Neuron (in vitro differentiated cells): Measurements from ENCODE around the gene FIZ1.

Experiments
- H2AFZ ChIP-seq: one replicate; pipeline ENCODE4 v1.6.1; 2013; ENCODE audit warnings: low read depth, mild to moderate bottlenecking, inconsistent platforms, low read length, moderate library complexity
- H3K27me3 ChIP-seq: one replicate; pipeline ENCODE4 v1.6.1; 2013; ENCODE audit warnings: low read length; ENCODE audit not compliant: insufficient read depth
- H3K36me3 ChIP-seq: one replicate; pipeline ENCODE4 v1.6.1; 2013; ENCODE audit warnings: low read length; ENCODE audit not compliant: insufficient read depth
- H3K4me1 ChIP-seq: one replicate; pipeline ENCODE4 v1.6.1; 2013; ENCODE audit warnings: low read length; ENCODE audit not compliant: insufficient read depth
- H3K4me3 ChIP-seq: 2 replicates; pipeline ENCODE4 v1.5.1; 2013; ENCODE audit warnings: mild to moderate bottlenecking, low read length, moderate library complexity
- H3K9me3 ChIP-seq: one replicate; pipeline ENCODE4 v1.6.1; 2013; ENCODE audit warnings: low read length

The FIZ1 gene

DNA sequence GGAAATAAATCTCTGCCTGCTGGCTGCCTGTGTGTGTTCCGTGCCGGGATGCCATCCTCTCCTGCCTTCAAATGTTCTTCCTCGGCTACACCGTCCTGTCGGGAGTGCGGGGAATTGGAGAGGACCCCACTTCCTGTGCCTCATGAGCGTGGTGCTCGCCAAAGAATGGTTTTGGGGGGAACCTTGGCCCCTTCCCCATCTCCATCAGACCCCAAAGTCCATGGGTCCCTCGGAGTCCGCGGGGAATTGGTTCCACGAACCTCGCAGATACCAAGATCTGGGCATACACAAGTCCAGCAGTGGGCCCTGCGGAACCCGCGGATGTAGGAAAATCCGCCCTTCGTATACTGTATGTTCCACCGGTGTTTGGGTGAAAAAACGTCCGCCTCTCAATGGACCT is 3.8 kb upstream of the FIZ1 start:
- Histone ChIP-seq H3K4me3 (no peak overlapping the region), H3K4me1 (peaks cover 24% of the 10 kb centered on the region), H3K27me3 (no peaks in the 10 kb centered on the region), H3K9me3 (no peaks in the 10 kb centered on the region), H2AFZ (no peak overlapping the region), H3K36me3 (peaks cover 11% of the 10 kb centered on the region)

DNA sequence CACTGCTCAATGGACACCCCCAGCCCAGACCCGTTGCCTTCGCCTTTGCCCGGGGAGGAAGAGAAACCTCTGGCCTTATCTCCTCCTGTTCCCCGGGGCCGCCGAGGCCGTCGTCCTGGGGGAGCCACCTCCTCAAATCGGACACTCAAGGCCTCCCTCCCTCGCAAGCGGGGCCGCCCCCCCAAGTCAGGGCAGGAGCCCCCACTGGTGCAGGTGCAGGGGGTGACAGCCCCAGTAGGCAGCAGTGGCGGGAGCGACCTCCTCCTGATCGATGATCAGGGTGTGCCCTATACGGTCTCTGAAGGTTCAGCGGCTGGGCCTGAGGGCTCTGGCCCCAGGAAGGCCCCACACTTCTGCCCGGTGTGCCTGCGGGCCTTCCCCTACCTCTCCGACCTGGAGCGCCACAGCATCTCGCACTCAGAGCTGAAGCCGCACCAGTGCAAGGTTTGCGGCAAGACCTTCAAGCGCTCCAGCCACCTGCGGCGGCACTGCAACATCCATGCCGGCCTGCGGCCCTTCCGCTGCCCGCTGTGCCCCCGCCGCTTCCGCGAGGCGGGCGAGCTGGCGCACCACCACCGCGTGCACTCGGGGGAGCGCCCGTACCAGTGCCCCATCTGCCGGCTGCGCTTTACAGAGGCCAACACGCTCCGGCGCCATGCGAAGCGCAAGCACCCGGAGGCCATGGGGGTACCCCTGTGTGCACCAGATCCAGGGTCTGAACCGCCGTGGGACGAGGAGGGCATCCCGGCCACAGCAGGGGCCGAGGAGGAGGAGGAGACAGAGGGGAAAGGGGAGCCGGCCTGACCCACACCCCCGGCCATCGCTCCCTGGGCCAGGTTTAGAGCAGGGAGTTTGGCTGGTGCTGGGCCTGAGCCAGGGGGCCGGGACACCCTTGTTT is 3.0 kb upstream of the FIZ1 start:
- no peaks in the 10 kb centered on the region for H3K27me3 ChIP-seq
- H2AFZ ChIP-seq: no peak overlapping the region
- no peak overlapping the region for H3K4me3 ChIP-seq
- no peaks in the 10 kb centered on the region for H3K9me3 ChIP-seq
- peaks cover 24% of the 10 kb centered on the region for H3K4me1 ChIP-seq
- H3K36me3 ChIP-seq: peaks cover 9% of the 10 kb centered on the region

DNA sequence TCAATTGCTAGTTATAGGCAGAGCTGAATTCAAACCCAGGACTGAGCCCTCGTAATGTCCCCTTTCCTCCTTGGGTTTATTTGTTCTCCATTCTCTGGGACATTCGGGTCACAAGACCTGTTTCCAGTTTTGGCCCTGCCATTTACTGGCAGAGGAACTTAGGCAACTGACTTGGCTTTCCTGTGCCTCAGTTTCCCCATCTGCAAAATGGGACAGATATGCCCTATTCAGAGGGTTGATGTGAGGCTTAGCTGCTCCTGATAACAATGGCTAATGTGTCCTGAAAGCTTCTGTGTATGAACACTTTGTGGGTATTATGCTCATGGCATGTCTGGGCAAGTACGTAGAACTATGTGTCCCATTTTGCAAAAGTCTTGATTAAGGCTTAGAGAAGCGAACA is 1.8 kb upstream of the FIZ1 start:
- Histone ChIP-seq H3K27me3 (no peaks in the 10 kb centered on the region), H3K4me1 (peaks cover 18% of the 10 kb centered on the region), H3K4me3 (peak overlapping the region; percentile 58), H3K9me3 (peaks cover 4% of the 10 kb centered on the region), H3K36me3 (peaks cover 13% of the 10 kb centered on the region), H2AFZ (no peak overlapping the region)

DNA sequence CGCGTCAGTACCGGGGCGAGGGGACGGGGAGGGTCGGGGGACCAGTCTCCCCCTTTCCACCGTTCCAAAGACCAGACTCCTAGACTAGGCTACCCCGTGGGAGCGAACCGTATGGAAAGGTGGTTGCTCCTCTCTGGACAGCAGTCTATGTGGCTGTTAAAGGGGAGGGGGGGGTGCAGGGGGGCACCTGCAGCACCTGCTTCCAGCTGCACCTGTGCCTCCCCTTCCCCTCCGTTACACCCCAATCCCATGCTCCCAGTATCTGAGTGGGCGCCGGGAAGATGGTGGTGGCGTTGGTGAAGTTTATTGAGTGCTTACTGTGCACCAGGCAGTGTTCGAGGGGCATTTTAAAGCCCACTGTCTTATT is 1.3 kb upstream of the FIZ1 start:
- no peaks in the 10 kb centered on the region for H3K27me3 ChIP-seq
- peaks cover 6% of the 10 kb centered on the region for H3K9me3 ChIP-seq
- H3K36me3 ChIP-seq: peaks cover 17% of the 10 kb centered on the region
- H3K4me3 ChIP-seq: peak overlapping the region; percentile 58
- peaks cover 15% of the 10 kb centered on the region for H3K4me1 ChIP-seq
- H2AFZ ChIP-seq: no peak overlapping the region

DNA sequence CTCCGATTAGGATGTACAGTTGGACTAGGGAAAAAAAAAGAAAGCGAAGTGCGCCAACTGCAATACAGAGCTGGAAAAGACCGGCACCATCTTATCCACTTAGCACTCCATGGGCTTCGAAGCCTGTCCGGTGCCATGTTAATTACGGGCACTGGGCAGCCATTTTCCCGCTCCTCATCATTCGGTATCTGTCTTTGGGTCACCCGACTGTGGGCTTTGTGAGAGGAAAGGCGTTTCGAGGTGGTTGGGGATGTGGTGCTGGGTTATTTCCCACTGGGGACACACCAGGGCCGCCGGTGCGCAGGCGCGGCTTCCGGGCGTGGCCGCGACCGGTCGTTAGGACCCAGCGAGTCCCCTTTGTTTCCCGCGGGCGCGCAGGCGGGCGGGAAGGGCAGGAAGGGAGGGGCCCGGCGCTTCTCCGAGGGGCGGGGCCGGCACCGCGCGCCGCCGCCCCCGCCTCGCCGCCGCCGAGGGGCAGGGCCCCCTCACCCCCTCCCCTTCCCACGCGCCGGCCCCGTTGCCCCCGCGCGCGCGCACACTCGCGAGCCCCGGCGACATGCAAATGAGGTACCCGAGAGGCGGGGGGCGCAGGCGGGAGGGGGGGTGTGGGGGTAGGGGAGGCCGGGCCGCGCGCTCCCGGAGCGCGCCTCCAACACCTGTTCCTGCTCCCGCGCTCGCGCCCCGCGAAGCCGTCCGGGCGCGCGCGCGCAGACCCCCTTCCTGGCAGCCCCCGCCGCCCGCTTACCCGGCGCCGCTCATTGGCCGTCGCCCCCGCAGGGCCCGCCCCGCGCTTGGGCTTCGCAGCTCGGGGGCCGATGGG is 735 bp upstream of the FIZ1 start, which contains the start of gene ZNF524:
ZNF524 (plus strand) TSS at position 447 of the 820 bp plus-strand sequence. CDS start 1,825 bp downstream, outside the sequence.
- peaks cover 15% of the 10 kb centered on the region for H3K4me1 ChIP-seq
- H3K36me3 ChIP-seq: peaks cover 23% of the 10 kb centered on the region
- H3K27me3 ChIP-seq: no peaks in the 10 kb centered on the region
- peaks cover 6% of the 10 kb centered on the region for H3K9me3 ChIP-seq
- H2AFZ ChIP-seq: peak within 1 kb of the TSS; percentile 49
- peak within 1 kb of the TSS; percentile 81 for H3K4me3 ChIP-seq

DNA sequence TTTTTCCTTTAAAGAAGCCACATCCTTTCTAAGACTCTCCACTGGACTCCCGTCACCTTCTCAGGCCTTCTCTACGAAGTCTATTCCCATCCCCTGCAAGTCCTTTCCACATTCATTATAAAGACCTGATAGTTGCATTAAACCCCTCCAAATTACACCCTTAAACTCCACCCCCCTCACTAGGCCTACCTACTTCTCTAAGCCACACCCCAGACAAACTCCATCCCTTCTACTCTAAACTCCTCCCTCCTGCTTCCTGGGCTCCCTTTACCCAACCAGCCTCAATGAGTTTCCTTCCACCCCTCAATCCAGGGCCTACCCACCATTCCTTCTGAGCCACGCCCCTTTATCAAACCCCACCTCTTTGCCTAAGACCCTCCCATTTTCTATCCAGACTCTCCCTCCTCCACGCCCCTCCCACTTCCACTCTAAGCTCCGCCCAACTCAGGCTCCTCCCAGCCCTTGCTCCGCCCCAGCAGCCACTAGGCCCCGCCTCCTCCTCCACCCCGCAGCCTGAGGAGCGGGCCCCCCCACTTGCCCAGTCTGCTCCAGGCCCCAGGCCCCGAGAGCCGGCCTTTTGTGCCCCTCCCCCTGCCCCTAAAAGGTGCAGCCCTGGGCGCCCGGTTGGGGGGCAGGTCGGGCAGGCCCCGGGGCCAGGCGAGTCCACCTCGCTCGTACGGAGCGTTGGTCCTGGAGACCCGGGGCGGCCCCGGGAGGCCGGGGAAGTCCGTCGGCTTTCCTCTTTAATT is 424 bp downstream of the FIZ1 start:
- H3K27me3 ChIP-seq: no peaks in the 10 kb centered on the region
- H3K4me3 ChIP-seq: peak overlapping the region; percentile 81
- peaks cover 10% of the 10 kb centered on the region for H3K4me1 ChIP-seq
- H2AFZ ChIP-seq: peak overlapping the region; percentile 49
- H3K9me3 ChIP-seq: peaks cover 6% of the 10 kb centered on the region
- H3K36me3 ChIP-seq: peaks cover 31% of the 10 kb centered on the region

DNA sequence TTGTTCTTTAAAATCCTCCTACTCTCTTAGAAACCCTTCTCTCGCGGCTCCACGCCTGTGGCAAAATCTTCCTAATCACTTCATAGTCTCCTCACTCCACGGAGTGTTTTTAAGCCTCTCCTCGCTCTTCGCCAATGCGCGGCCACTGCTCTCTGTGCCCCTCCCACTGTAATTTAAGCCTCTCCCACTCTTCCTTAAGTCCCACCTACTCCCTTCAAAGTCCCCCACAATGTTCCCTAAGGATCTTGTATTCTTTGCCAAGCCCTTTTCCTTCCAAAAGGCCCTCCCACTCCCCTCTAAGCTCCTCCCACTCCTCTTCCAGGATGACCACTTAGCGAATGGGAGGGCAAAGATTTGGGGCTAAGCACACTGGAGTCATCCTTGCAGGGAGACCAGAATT is 1.3 kb downstream of the FIZ1 start:
- H3K4me1 ChIP-seq: peaks cover 10% of the 10 kb centered on the region
- no peaks in the 10 kb centered on the region for H3K27me3 ChIP-seq
- H3K36me3 ChIP-seq: peaks cover 37% of the 10 kb centered on the region
- H2AFZ ChIP-seq: no peak overlapping the region
- H3K4me3 ChIP-seq: peak overlapping the region; percentile 81
- H3K9me3 ChIP-seq: peaks cover 6% of the 10 kb centered on the region

DNA sequence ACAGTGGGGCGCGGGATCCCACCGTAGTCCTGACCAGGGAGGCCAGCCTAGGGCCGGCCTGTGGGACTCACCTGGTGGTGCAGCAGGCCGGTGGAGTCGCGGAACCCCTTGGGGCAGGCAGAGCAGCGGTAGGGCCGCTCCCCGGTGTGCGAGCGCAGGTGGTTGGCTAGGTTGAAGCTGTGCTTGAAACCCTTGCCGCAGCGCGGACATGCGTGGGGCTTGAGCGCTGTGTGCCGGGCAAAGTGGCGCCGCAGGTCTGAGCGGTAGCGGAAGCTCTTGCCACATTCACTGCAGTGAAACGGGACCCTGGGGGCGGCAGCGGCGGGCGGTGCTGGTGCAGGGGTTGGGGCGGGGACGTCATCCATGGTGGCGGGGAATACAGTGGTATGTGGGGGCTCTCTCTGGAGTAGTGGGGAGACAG is 1.8 kb downstream of the FIZ1 start:
- no peak overlapping the region for H3K4me3 ChIP-seq
- no peaks in the 10 kb centered on the region for H3K27me3 ChIP-seq
- H3K4me1 ChIP-seq: peaks cover 10% of the 10 kb centered on the region
- peaks cover 6% of the 10 kb centered on the region for H3K9me3 ChIP-seq
- no peak overlapping the region for H2AFZ ChIP-seq
- H3K36me3 ChIP-seq: peaks cover 39% of the 10 kb centered on the region

DNA sequence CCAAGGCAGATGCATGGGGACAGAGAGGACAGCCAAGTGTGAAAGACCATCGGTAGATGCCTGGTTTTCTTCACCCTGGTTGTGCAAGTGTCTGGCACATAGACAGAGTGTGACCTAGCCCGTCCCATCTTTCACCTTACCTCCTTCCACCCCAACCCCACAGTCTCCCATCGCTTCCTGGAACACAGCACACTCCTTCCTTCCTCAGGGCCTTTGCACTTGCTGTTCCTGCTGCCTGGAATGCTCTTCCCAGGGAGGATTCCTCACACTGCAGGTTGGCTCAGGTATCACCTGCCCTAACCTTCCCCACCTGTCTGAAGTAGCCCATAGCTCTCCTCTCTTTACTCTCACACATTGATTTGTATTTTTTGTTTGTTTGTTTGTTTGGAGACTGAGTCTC is 3.0 kb downstream of the FIZ1 start:
- Histone ChIP-seq H3K4me3 (no peak overlapping the region), H3K27me3 (no peaks in the 10 kb centered on the region), H2AFZ (no peak overlapping the region), H3K36me3 (peaks cover 51% of the 10 kb centered on the region), H3K4me1 (peaks cover 10% of the 10 kb centered on the region), H3K9me3 (peaks cover 6% of the 10 kb centered on the region)

DNA sequence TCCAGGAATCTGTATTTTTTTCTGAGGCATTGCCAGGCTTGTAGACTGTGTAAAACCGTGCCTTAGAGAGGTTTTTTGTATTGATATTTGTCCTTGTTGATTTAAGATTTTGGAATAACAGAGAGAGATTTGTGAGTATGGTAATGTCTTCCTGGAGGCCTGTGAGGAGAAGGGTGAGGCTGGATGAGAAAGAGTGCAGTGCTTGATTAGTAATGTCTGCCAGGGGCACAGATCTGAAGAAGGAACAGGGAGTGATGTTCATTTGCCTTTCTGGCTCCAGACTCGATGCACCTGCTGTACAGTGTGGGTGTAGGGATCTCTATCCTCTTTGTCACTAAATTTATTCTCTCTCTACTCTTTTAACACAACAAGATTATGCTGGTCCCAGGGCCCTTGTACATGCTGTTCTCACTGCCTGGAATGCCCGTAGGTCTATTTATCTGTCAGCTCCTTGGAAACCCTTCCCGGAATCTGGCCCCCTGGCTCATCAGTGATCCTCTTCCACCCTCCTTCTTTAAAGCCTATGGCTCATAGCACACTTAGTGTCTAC is 4.2 kb downstream of the FIZ1 start:
- Histone ChIP-seq H3K27me3 (no peaks in the 10 kb centered on the region), H3K36me3 (peaks cover 51% of the 10 kb centered on the region), H3K4me3 (no peak overlapping the region), H3K4me1 (peaks cover 4% of the 10 kb centered on the region), H3K9me3 (peaks cover 6% of the 10 kb centered on the region), H2AFZ (no peak overlapping the region)

DNA sequence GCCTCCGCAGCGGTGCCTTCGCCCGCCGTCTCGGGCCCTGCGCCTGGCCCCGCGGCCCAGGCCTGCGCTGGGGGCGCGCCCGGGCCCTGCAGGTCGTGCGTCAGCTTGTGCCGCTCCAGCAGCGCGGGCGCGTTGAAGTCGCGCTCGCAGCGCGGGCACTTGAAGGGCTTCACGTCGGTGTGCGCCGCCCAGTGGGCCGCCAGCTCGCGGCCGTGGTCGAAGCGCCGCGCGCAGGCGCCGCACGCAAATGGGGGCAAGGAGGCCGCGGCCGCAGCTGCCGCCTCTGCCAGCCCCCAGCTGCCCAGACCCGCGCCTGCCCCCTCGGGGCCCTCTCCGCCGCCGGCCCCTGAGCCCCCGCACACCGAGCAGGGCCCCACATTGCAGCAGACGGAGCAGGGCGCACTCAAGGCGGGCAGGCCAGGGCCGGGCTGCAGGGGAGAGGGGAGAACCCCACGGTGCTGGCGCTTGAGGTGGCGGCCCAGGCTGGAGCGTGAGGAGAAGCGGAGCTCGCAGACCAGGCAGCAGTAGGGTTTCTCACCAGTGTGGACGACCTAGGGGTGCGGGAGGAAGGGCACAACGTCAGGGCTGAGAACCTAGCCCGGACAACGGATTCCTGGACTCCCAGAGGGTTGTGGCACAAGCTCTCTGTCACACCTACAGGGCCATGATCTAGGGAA is 6.1 kb downstream of the FIZ1 start:
- H3K36me3 ChIP-seq: peaks cover 51% of the 10 kb centered on the region
- H3K9me3 ChIP-seq: peaks cover 6% of the 10 kb centered on the region
- H3K27me3 ChIP-seq: no peaks in the 10 kb centered on the region
- no peaks in the 10 kb centered on the region for H3K4me1 ChIP-seq
- no peak overlapping the region for H2AFZ ChIP-seq
- H3K4me3 ChIP-seq: no peak overlapping the region

DNA sequence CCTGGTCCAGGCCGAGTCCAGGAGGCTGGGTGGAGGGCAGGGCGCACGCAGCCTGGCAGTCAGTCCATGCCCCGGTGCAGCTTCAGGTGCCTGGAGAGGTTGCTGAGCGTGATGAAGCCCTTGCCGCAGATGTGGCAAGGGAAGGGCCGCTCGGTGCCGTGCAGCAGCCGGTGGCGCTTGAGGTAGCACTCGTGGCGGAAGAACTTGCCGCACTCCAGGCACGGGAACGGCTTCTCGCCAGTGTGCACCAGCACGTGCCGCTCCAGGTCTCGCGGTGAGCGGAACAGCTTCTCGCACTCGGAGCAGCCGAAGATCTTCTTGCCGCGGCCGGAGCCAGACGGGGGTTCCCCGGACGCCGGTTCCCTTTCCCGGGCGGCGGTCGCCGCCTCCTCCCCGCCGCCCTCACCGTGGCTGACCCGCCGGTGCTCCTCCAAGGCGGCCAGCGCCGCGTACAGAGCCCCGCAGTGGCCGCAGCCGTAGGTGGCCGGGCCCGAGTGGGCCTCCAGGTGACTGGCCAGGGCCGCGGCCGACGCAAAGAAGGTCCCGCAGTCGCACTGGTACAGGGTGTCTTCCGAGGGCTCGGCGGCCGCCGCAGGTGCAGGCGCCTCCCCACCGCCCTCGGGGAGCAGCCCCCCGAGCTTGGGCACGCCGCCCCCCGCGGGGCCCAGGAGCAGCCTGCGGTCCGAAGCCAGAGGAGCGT is 6.8 kb downstream of the FIZ1 start:
- no peak overlapping the region for H3K4me3 ChIP-seq
- no peaks in the 10 kb centered on the region for H3K27me3 ChIP-seq
- peaks cover under 1% of the 10 kb centered on the region for H3K4me1 ChIP-seq
- H3K36me3 ChIP-seq: peaks cover 50% of the 10 kb centered on the region
- H2AFZ ChIP-seq: no peak overlapping the region
- H3K9me3 ChIP-seq: peaks cover 6% of the 10 kb centered on the region
